CD14-positive monocyte (primary cell): ENCODE data around the gene ERG. TPM values are rescaled to one million over a fixed set of nuclear protein-coding genes. Genes with fewer than 3 reads are reported as not detected.
A peak's percentile ranks its signal among the peaks of the same experiment; 100 is the strongest.

Experiments used
- DNase-seq, 3 donors: peaks; one replicate each; pipeline ENCODE4 v3.0.0-alpha.2; 2011 to 2022
- H2AFZ ChIP-seq: 2 replicates; pipeline ENCODE4 v1.6.0; 2012; ENCODE audit warnings: mild to moderate bottlenecking, low read depth, low read length, inconsistent platforms; ENCODE audit not compliant: insufficient read depth, poor library complexity, severe bottlenecking
- H3K27ac ChIP-seq, 2 donors: 1 replicate in 1 of 2; 2 replicates in 1 of 2; pipeline ENCODE4 v1.5.1; 2012 to 2013; ENCODE audit warnings: low read length in 2 of 2, control low read depth in 1 of 2, inconsistent platforms in 1 of 2, low read depth in 1 of 2, mild to moderate bottlenecking in 1 of 2
- H3K27me3 ChIP-seq, 2 donors: one replicate each; pipeline versions ENCODE4 v1.6.0 to v1.6.1; 2011 to 2013; ENCODE audit warnings: low read length in 2 of 2; ENCODE audit not compliant: control insufficient read depth in 2 of 2, insufficient read depth in 2 of 2
- H3K36me3 ChIP-seq, 2 donors: replicated peaks in 1 of 2; 1 replicate in 1 of 2; 2 replicates in 1 of 2; pipeline versions ENCODE4 v1.5.1 to v1.6.1; 2012 to 2013; ENCODE audit warnings: low read length in 2 of 2, control low read depth in 1 of 2, inconsistent platforms in 1 of 2, mild to moderate bottlenecking in 1 of 2; ENCODE audit not compliant: insufficient read depth in 2 of 2, control insufficient read depth in 1 of 2
- H3K4me1 ChIP-seq, 2 donors: 1 replicate in 1 of 2; 2 replicates in 1 of 2; pipeline versions ENCODE4 v1.5.1 to v1.6.1; 2012 to 2013; ENCODE audit warnings: low read length in 2 of 2, control low read depth in 1 of 2, inconsistent platforms in 1 of 2, mild to moderate bottlenecking in 1 of 2, moderate library complexity in 1 of 2; ENCODE audit not compliant: insufficient read depth in 2 of 2, control insufficient read depth in 1 of 2
- H3K4me2 ChIP-seq: replicated peaks from 2 replicates; pipeline ENCODE3; 2012; ENCODE audit warnings: low read length, moderate library complexity, mild to moderate bottlenecking; ENCODE audit not compliant: poor library complexity, severe bottlenecking; ENCODE audit errors: extremely low read depth
- H3K4me3 ChIP-seq, 3 experiments: fragments of 200-600 bp in 1 of 3; sonication (generic) in 1 of 3; replicated peaks in 1 of 3; 1 replicate in 2 of 3; 2 replicates in 1 of 3; pipeline ENCODE4 v1.5.1; 2011 to 2013; ENCODE audit warnings: low read length in 3 of 3, mild to moderate bottlenecking in 3 of 3, control low read depth in 2 of 3, low read depth in 2 of 3, inconsistent platforms in 1 of 3, moderate library complexity in 1 of 3
- H3K79me2 ChIP-seq: 2 replicates; pipeline ENCODE4 v1.6.0; 2012; ENCODE audit warnings: mild to moderate bottlenecking, control low read depth, inconsistent platforms, low read length, moderate library complexity; ENCODE audit not compliant: insufficient read depth
- H3K9ac ChIP-seq: 2 replicates; pipeline ENCODE4 v1.6.0; 2017; ENCODE audit warnings: low read length, mild to moderate bottlenecking; ENCODE audit not compliant: insufficient read depth, poor library complexity, severe bottlenecking
- H3K9me3 ChIP-seq, 2 donors: replicated peaks in 1 of 2; 1 replicate in 1 of 2; 2 replicates in 1 of 2; pipeline versions ENCODE4 v1.5.1 to v1.6.1; 2012 to 2013; ENCODE audit warnings: low read length in 2 of 2, control low read depth in 1 of 2; ENCODE audit not compliant: control insufficient read depth in 1 of 2, insufficient read depth in 1 of 2
- H4K20me1 ChIP-seq: 2 replicates; pipeline ENCODE4 v1.6.0; 2012; ENCODE audit warnings: mild to moderate bottlenecking, low read length, control low read depth, moderate library complexity; ENCODE audit not compliant: insufficient read depth
- H3K27ac Mint-ChIP-seq, 7 donors: one replicate each; pipeline ENCODE4 v1.8.0; 2020; ENCODE audit warnings: mild to moderate bottlenecking in 7 of 7, mixed read lengths in 7 of 7, moderate library complexity in 6 of 7, inconsistent platforms in 2 of 7
- H3K27me3 Mint-ChIP-seq, 3 donors: one replicate each; pipeline ENCODE4 v1.8.0; 2021 to 2022; ENCODE audit warnings: low read depth in 3 of 3, mild to moderate bottlenecking in 3 of 3, mixed read lengths in 3 of 3, moderate library complexity in 3 of 3, inconsistent platforms in 1 of 3
- H3K36me3 Mint-ChIP-seq, 2 donors: one replicate each; pipeline ENCODE4 v1.8.0; 2020; ENCODE audit warnings: mixed read lengths in 2 of 2, inconsistent platforms in 1 of 2, mild to moderate bottlenecking in 1 of 2
- H3K4me1 Mint-ChIP-seq: one replicate; pipeline ENCODE4 v1.8.0; 2020; ENCODE audit warnings: mild to moderate bottlenecking, mixed read lengths
- H3K4me3 Mint-ChIP-seq, 2 donors: one replicate each; pipeline ENCODE4 v1.8.0; 2020; ENCODE audit warnings: mild to moderate bottlenecking in 2 of 2, mixed read lengths in 2 of 2, moderate library complexity in 1 of 2
- H3K9me3 Mint-ChIP-seq, 7 donors: one replicate each; pipeline ENCODE4 v1.8.0; 2020 to 2022; ENCODE audit warnings: mixed read lengths in 7 of 7, mild to moderate bottlenecking in 6 of 7, moderate library complexity in 6 of 7, inconsistent platforms in 2 of 7
- CTCF ChIP-seq: fragments of 200-600 bp; IDR thresholded peaks from one replicate; pipeline ENCODE4 v1.8.0; 2022; ENCODE audit warnings: antibody characterized with exemption, mild to moderate bottlenecking
- WGBS: methylation state at CpG from one replicate; pipeline ENCODE4 v1.1.5; 2013; ENCODE audit warnings: missing lambda C conversion rate; ENCODE audit not compliant: insufficient coverage; 5-methylcytosine and 5-hydroxymethylcytosine counted together
- intact Hi-C, 2 donors: fragments of 100-400 bp; cut with micrococcal nuclease; formaldehyde crosslinking; loops; one replicate each; pipeline versions ENCODE4 v1.15.0 to v1.15.1; 2023
- polyA plus RNA-seq, 3 donors: library from polyadenylated mRNA; depleted of rRNA in 1 of 3; unstranded in 2 of 3; stranded (reverse) in 1 of 3; fragments of 300-500 nt in 2 of 3; fragments of >200 nt in 1 of 3; fragmentation: Illumina TruSeq in 2 of 3; gene quantifications; 1 replicate in 2 of 3; 2 replicates in 1 of 3; pipeline ENCODE4 v1.2.3, GENCODE V29; 2012 to 2021

The ERG gene
- polyA plus RNA-seq, 3 donors: 0.16 to 0.22 TPM; not detected in 1

- H3K79me2 ChIP-seq: no peaks in the 10 kb centered on the region
- H3K4me2 ChIP-seq: peak overlapping the region; percentile 27
- 33% methylated on average over 3 of the region's 6 CpGs for WGBS
- peaks cover 3 to 16% (median 4%) of the 10 kb centered on the region in 3 donors for H3K27me3 Mint-ChIP-seq
- peaks cover 0 to 4% of the 10 kb centered on the region in 2 donors for H3K36me3 Mint-ChIP-seq
- H3K9ac ChIP-seq: peak overlapping the region; percentile 34
- peak overlapping the region; percentile 13 to 35 for H3K4me3 Mint-ChIP-seq
- peak; percentile 61 to 73 (median 67) for DNase-seq
- H3K4me1 ChIP-seq: peaks cover 25 to 28% of the 10 kb centered on the region in 2 donors
- H2AFZ ChIP-seq: no peak overlapping the region
- H3K27ac Mint-ChIP-seq: peak overlapping the region in 6 of 7 donors; percentile 83 to 94 (median 88)
- H3K9me3 ChIP-seq: no peaks in the 10 kb centered on the region
- no peaks in the 10 kb centered on the region for H3K27me3 ChIP-seq
- peak overlapping the region in 1 of 3 experiments; percentile 29 for H3K4me3 ChIP-seq
- peak overlapping the region in 1 of 2 donors; percentile 86 for H3K27ac ChIP-seq
- H3K9me3 Mint-ChIP-seq: peaks cover 0 to 2% (median under 1%) of the 10 kb centered on the region in 7 donors
- no peaks in the 10 kb centered on the region for H3K36me3 ChIP-seq
- TF ChIP-seq CTCF: peak; percentile 96
- H3K4me1 Mint-ChIP-seq: peaks cover 35% of the 10 kb centered on the region
- H4K20me1 ChIP-seq: no peaks in the 10 kb centered on the region
- intact Hi-C loops: loop anchor here (1.0 to 10.0 kb wide), 4 partner anchors 55 to 648 kb away; no protein-coding TSS in a partner anchor
Measured at GRCh38 chr21:38352536-38353219, 145.6 kb downstream of the ERG start.

- DNase-seq: peak; percentile 70 to 86 (median 82)
- peak overlapping the region; percentile 34 for H3K9ac ChIP-seq
- intact Hi-C loops: loop anchor here (1.0 to 10.0 kb wide), 4 partner anchors 55 to 647 kb away; no protein-coding TSS in a partner anchor
- H3K4me3 ChIP-seq: peak overlapping the region in 1 of 3 experiments; percentile 29
- Mint-ChIP-seq H3K9me3 (peaks cover 0 to 5% (median 1%) of the 10 kb centered on the region in 7 donors), H3K4me3 (peak overlapping the region; percentile 13 to 47), H3K36me3 (peaks cover 0 to 4% of the 10 kb centered on the region in 2 donors), H3K4me1 (peaks cover 35% of the 10 kb centered on the region), H3K27ac (peak overlapping the region; percentile 79 to 94 (median 88)), H3K27me3 (peaks cover 4 to 15% (median 6%) of the 10 kb centered on the region in 3 donors)
- peak overlapping the region in 1 of 2 donors; percentile 86 for H3K27ac ChIP-seq
- H3K27me3 ChIP-seq: no peaks in the 10 kb centered on the region
- no peaks in the 10 kb centered on the region for H3K79me2 ChIP-seq
- WGBS: 100% methylated on average over 1 of the region's 10 CpGs
- peak overlapping the region; percentile 27 for H3K4me2 ChIP-seq
- H4K20me1 ChIP-seq: no peaks in the 10 kb centered on the region
- H3K4me1 ChIP-seq: peaks cover 25 to 28% of the 10 kb centered on the region in 2 donors
- no peaks in the 10 kb centered on the region for H3K9me3 ChIP-seq
- H3K36me3 ChIP-seq: no peaks in the 10 kb centered on the region
- no peak overlapping the region for H2AFZ ChIP-seq
- TF ChIP-seq CTCF: no peak
Measured at GRCh38 chr21:38351961-38352521, 146.2 kb downstream of the ERG start.
